GM21447 (cell line): ENCODE results near the gene ZDHHC5.

Experiments
- ATAC-seq: cut with Tn5 transposase; IDR thresholded peaks from one replicate; pipeline ENCODE4 v1.9.1; 2021; ENCODE audit not compliant: unreplicated experiment

ZDHHC5 gene

GRCh38 chr11:57667736-57668433, at the start of gene ZDHHC5:
Gene ZDHHC5, plus strand, starts transcription at chr11:57668114. Its CDS starts 4,977 bp downstream, at chr11:57673091.
- peak; percentile 77 for ATAC-seq

GRCh38 chr11:57618438-57618837, 49.5 kb upstream of the ZDHHC5 start:
- no peak for ATAC-seq

GRCh38 chr11:57619331-57619730, 48.6 kb upstream of the ZDHHC5 start:
- no peak for ATAC-seq

- no peak for ATAC-seq
These were observed 47.4 kb upstream of the ZDHHC5 start for GRCh38 chr11:57620467-57620866.

GRCh38 chr11:57622263-57622662, 45.7 kb upstream of the ZDHHC5 start:
- no peak for ATAC-seq

- no peak for ATAC-seq
These were observed 43.0 kb upstream of the ZDHHC5 start for GRCh38 chr11:57624864-57625263.

GRCh38 chr11:57626895-57627294, 41.0 kb upstream of the ZDHHC5 start:
- ATAC-seq: no peak

GRCh38 chr11:57630171-57630570, 37.7 kb upstream of the ZDHHC5 start:
- no peak for ATAC-seq

- ATAC-seq: no peak
These were observed 35.8 kb upstream of the ZDHHC5 start for GRCh38 chr11:57632116-57632515.

GRCh38 chr11:57633394-57634070, 34.4 kb upstream of the ZDHHC5 start:
- ATAC-seq: no peak

GRCh38 chr11:57634311-57634710, 33.6 kb upstream of the ZDHHC5 start:
- no peak for ATAC-seq

GRCh38 chr11:57635246-57635645, 32.7 kb upstream of the ZDHHC5 start:
- ATAC-seq: no peak

GRCh38 chr11:57637626-57638004, 30.3 kb upstream of the ZDHHC5 start:
- no peak for ATAC-seq

GRCh38 chr11:57638005-57638781, 29.7 kb upstream of the ZDHHC5 start:
- ATAC-seq: peak; percentile 57

- ATAC-seq: no peak
These were observed 29.0 kb upstream of the ZDHHC5 start for GRCh38 chr11:57638811-57639320.

- no peak for ATAC-seq
These were observed 28.4 kb upstream of the ZDHHC5 start for GRCh38 chr11:57639321-57640067.

GRCh38 chr11:57640068-57640800, 27.7 kb upstream of the ZDHHC5 start:
- ATAC-seq: no peak

- ATAC-seq: no peak
These were observed 26.7 kb upstream of the ZDHHC5 start for GRCh38 chr11:57641011-57641807.

- ATAC-seq: no peak
These were observed 24.1 kb upstream of the ZDHHC5 start for GRCh38 chr11:57643802-57644201.
